PFSK-1 (cell line): ENCODE measurements around the gene CEP57.

ENCODE experiments used
- FOXP2 ChIP-seq: optimal IDR thresholded peaks from 2 replicates; pipeline ENCODE3; 2011; ENCODE audit warnings: borderline replicate concordance, control low read depth, inconsistent platforms; ENCODE audit not compliant: insufficient read depth; ENCODE audit errors: extremely low read length, extremely low read depth
- POLR2AphosphoS5 ChIP-seq: IDR thresholded peaks from 2 replicates; pipeline ENCODE4 v1.6.1; 2012; ENCODE audit warnings: low read depth, mild to moderate bottlenecking, control low read depth, low read length, moderate library complexity
- REST ChIP-seq, 2 experiments: IDR thresholded peaks; 2 replicates each; pipeline versions ENCODE4 v1.6.1 to v1.8.0; 2011 to 2012; ENCODE audit warnings: low read depth in 2 of 2, low read length in 2 of 2, control low read depth in 1 of 2, inconsistent platforms in 1 of 2, mild to moderate bottlenecking in 1 of 2, moderate library complexity in 1 of 2; ENCODE audit not compliant: insufficient read depth in 1 of 2
- SIN3A ChIP-seq: IDR thresholded peaks from 2 replicates; pipeline ENCODE4 v1.6.1; 2012; ENCODE audit warnings: mild to moderate bottlenecking, low read length, moderate library complexity, borderline replicate concordance; ENCODE audit not compliant: insufficient read depth
- TAF1 ChIP-seq: IDR thresholded peaks from 2 replicates; pipeline ENCODE4 v1.6.1; 2012; ENCODE audit warnings: low read length, control low read depth, borderline replicate concordance; ENCODE audit not compliant: insufficient read depth

The CEP57 gene

GRCh38 chr11:95877291-95877690, 87.0 kb downstream of the CEP57 start:
- TF ChIP-seq POLR2AphosphoS5 (no peak), TAF1 (no peak), FOXP2 (no peak), SIN3A (no peak), REST (IDR thresholded peaks at IDR 0.05; ENCODE audit: insufficient read depth in 1 of 2, low read depth in 2 of 2, low read length in 2 of 2) (no peak)
